Stimulated activated effector memory CD8-positive, alpha-beta T cell treated with anti-CD3 and anti-CD28 coated beads, Interleukin-12 subunit alpha, Interleukin-12 subunit beta, amount 100 ng/mL, for 72 hours (primary cell): ENCODE results near the gene TMC8.

Experiments used
- ATAC-seq: fragments of 150-1000 bp; cut with Tn5 transposase; 2 replicates; pipeline ENCODE4 v1.10.0; 2021
- DNase-seq, 2 donors: peaks; one replicate each; pipeline ENCODE4 v3.0.0; 2021 to 2022; ENCODE audit warnings: low spot score in 2 of 2
- H3K27ac Mint-ChIP-seq: one replicate; pipeline ENCODE4 v1.8.0; 2022; ENCODE audit warnings: mild to moderate bottlenecking, mixed read lengths
- H3K36me3 Mint-ChIP-seq: one replicate; pipeline ENCODE4 v1.8.0; 2022; ENCODE audit warnings: mild to moderate bottlenecking, mixed read lengths
- H3K4me1 Mint-ChIP-seq: one replicate; pipeline ENCODE4 v1.8.0; 2022; ENCODE audit warnings: mixed read lengths
- H3K4me3 Mint-ChIP-seq: one replicate; pipeline ENCODE4 v1.8.0; 2022; ENCODE audit warnings: mild to moderate bottlenecking, mixed read lengths
- H3K9me3 Mint-ChIP-seq: one replicate; pipeline ENCODE4 v1.8.0; 2022; ENCODE audit warnings: mixed read lengths

The TMC8 gene

GRCh38 chr17:78147315-78147998 is 16.9 kb downstream of the TMC8 start:
- no peak overlapping the region for H3K4me3 Mint-ChIP-seq

GRCh38 chr17:78148286-78149016 is 17.9 kb downstream of the TMC8 start:
- peaks cover 17% of the 10 kb centered on the region for H3K36me3 Mint-ChIP-seq
- H3K9me3 Mint-ChIP-seq = no peaks in the 10 kb centered on the region
- peaks cover 17% of the 10 kb centered on the region for H3K4me1 Mint-ChIP-seq
- no peak overlapping the region for H3K27ac Mint-ChIP-seq
- H3K4me3 Mint-ChIP-seq = no peak overlapping the region
- no peak for ATAC-seq
- DNase-seq = no peak

More at GRCh38 chr17:78147315-78147998, 16.9 kb downstream of the TMC8 start:
- peak overlapping the region; percentile 81 for H3K27ac Mint-ChIP-seq
- peaks cover 22% of the 10 kb centered on the region for H3K4me1 Mint-ChIP-seq
- H3K9me3 Mint-ChIP-seq = no peaks in the 10 kb centered on the region
- DNase-seq = no peak
- ATAC-seq = no peak
- peaks cover 27% of the 10 kb centered on the region for H3K36me3 Mint-ChIP-seq

GRCh38 chr17:78151514-78152008 is 21.0 kb downstream of the TMC8 start:
- Mint-ChIP-seq H3K9me3 (no peaks in the 10 kb centered on the region), H3K4me3 (no peak overlapping the region), H3K27ac (no peak overlapping the region), H3K4me1 (peaks cover 6% of the 10 kb centered on the region), H3K36me3 (no peaks in the 10 kb centered on the region)
- DNase-seq (no peak), ATAC-seq (no peak)

- H3K9me3 Mint-ChIP-seq = no peaks in the 10 kb centered on the region
- peak overlapping the region; percentile 34 for H3K4me3 Mint-ChIP-seq
- DNase-seq = no peak
- H3K4me1 Mint-ChIP-seq = peaks cover 8% of the 10 kb centered on the region
- ATAC-seq = peak; percentile 93
- peak overlapping the region; percentile 69 for H3K27ac Mint-ChIP-seq
- peaks cover 5% of the 10 kb centered on the region for H3K36me3 Mint-ChIP-seq
Observed at GRCh38 chr17:78154903-78155811, 24.6 kb downstream of the TMC8 start.

- Mint-ChIP-seq H3K27ac (peak overlapping the region; percentile 87), H3K36me3 (peaks cover 6% of the 10 kb centered on the region), H3K4me3 (no peak overlapping the region), H3K4me1 (peaks cover 8% of the 10 kb centered on the region), H3K9me3 (no peaks in the 10 kb centered on the region)
- ATAC-seq = peak; percentile 75
- no peak for DNase-seq
Observed at GRCh38 chr17:78159575-78160158, 29.1 kb downstream of the TMC8 start.

GRCh38 chr17:78163881-78164747 is 33.5 kb downstream of the TMC8 start:
- no peak for ATAC-seq
- H3K27ac Mint-ChIP-seq = no peak overlapping the region
- no peak overlapping the region for H3K4me3 Mint-ChIP-seq
- H3K9me3 Mint-ChIP-seq = no peaks in the 10 kb centered on the region
- H3K36me3 Mint-ChIP-seq = peaks cover 13% of the 10 kb centered on the region
- no peak for DNase-seq
- H3K4me1 Mint-ChIP-seq = peaks cover 13% of the 10 kb centered on the region

- no peak for ATAC-seq
- no peak overlapping the region for H3K4me3 Mint-ChIP-seq
Observed at GRCh38 chr17:78164748-78165607, 34.4 kb downstream of the TMC8 start.

GRCh38 chr17:78166416-78166815 is 35.8 kb downstream of the TMC8 start:
- Mint-ChIP-seq H3K9me3 (no peaks in the 10 kb centered on the region), H3K4me3 (no peak overlapping the region)

More at GRCh38 chr17:78164748-78165607, 34.4 kb downstream of the TMC8 start:
- Mint-ChIP-seq H3K27ac (no peak overlapping the region), H3K9me3 (no peaks in the 10 kb centered on the region), H3K4me1 (peaks cover 14% of the 10 kb centered on the region), H3K36me3 (peaks cover 18% of the 10 kb centered on the region)
- no peak for DNase-seq

GRCh38 chr17:78168242-78168902 is 37.8 kb downstream of the TMC8 start, which contains the start of gene SYNGR2:
Gene SYNGR2, plus strand, starts transcription at chr17:78168581. Its CDS starts 36 bp downstream, at chr17:78168617.
- peaks cover 49% of the 10 kb centered on the region for H3K36me3 Mint-ChIP-seq

More at GRCh38 chr17:78166416-78166815, 35.8 kb downstream of the TMC8 start:
- Mint-ChIP-seq H3K36me3 (peaks cover 30% of the 10 kb centered on the region), H3K27ac (no peak overlapping the region), H3K4me1 (peaks cover 25% of the 10 kb centered on the region)
- ATAC-seq = no peak
- DNase-seq = no peak

GRCh38 chr17:78168903-78169793 is 38.6 kb downstream of the TMC8 start:
- peaks cover 53% of the 10 kb centered on the region for H3K4me1 Mint-ChIP-seq
- peak overlapping the region; percentile 69 for H3K4me3 Mint-ChIP-seq
- H3K27ac Mint-ChIP-seq = peak overlapping the region; percentile 94
- ATAC-seq (peak; percentile 55), DNase-seq (peak in 1 of 2 donors; percentile 70)
- H3K9me3 Mint-ChIP-seq = no peaks in the 10 kb centered on the region
- H3K36me3 Mint-ChIP-seq = peaks cover 57% of the 10 kb centered on the region

More at GRCh38 chr17:78168242-78168902, 37.8 kb downstream of the TMC8 start, which contains the start of gene SYNGR2:
- DNase-seq (peak; percentile 89), ATAC-seq (peak; percentile 89)
- H3K9me3 Mint-ChIP-seq = no peaks in the 10 kb centered on the region
- peak within 1 kb of the TSS; percentile 69 for H3K4me3 Mint-ChIP-seq
- peak within 1 kb of the TSS; percentile 94 for H3K27ac Mint-ChIP-seq
- peaks cover 45% of the 10 kb centered on the region for H3K4me1 Mint-ChIP-seq

GRCh38 chr17:78170692-78171590 is 40.4 kb downstream of the TMC8 start:
- peaks cover 72% of the 10 kb centered on the region for H3K36me3 Mint-ChIP-seq
- ATAC-seq (no peak), DNase-seq (no peak)
- peaks cover 57% of the 10 kb centered on the region for H3K4me1 Mint-ChIP-seq
- H3K4me3 Mint-ChIP-seq = peak overlapping the region; percentile 69
- H3K27ac Mint-ChIP-seq = peak overlapping the region; percentile 94
- no peaks in the 10 kb centered on the region for H3K9me3 Mint-ChIP-seq
